H1 (cell line): ENCODE data around the gene CARD18. TPM values are rescaled to one million over a fixed set of nuclear protein-coding genes. Genes with fewer than 3 reads are reported as not detected.

ENCODE experiments used
- CTCF ChIA-PET: fragments of 300-600 bp; sonication (Branson Sonifier 250); formaldehyde crosslinking; loops from one replicate; lab custom pipeline; 2021; ENCODE audit not compliant: partially characterized antibody; lab: Charles Lee
- POLR2A ChIA-PET: fragments of 300-600 bp; sonication (Branson Sonifier 250); formaldehyde crosslinking; loops from one replicate; lab custom pipeline; 2021; ENCODE audit warnings: inconsistent platforms; ENCODE audit not compliant: partially characterized antibody; lab: Charles Lee
- DNase-seq, 2 experiments: peaks; one replicate each; pipeline versions ENCODE4 v3.0.0 to v3.0.0-alpha.2; 2010 to 2022; ENCODE audit warnings: low spot score in 2 of 2, low read depth in 1 of 2, mixed read lengths in 1 of 2
- FAIRE-seq: peaks from 2 replicates; lab custom pipeline; 2011; peaks lifted over from hg19 to GRCh38; lab: Jason Lieb, UNC
- H2AFZ ChIP-seq: 2 replicates; pipeline ENCODE4 v1.8.1; 2012; ENCODE audit warnings: low read length, inconsistent platforms
- H2AK5ac ChIP-seq: 2 replicates; pipeline ENCODE4 v1.6.1; 2013; ENCODE audit warnings: low read depth, low read length
- H2BK120ac ChIP-seq: replicated peaks from 2 replicates; pipeline ENCODE3; 2013; ENCODE audit warnings: low read depth, low read length, inconsistent platforms
- H2BK12ac ChIP-seq: 2 replicates; pipeline ENCODE4 v1.6.1; 2013; ENCODE audit warnings: low read depth, low read length
- H2BK15ac ChIP-seq: 2 replicates; pipeline ENCODE4 v1.6.1; 2013; ENCODE audit warnings: low read length
- H2BK20ac ChIP-seq: 2 replicates; pipeline ENCODE4 v1.6.1; 2013; ENCODE audit warnings: low read length
- H2BK5ac ChIP-seq: 2 replicates; pipeline ENCODE4 v1.6.1; 2013; ENCODE audit warnings: low read depth, low read length
- H3K14ac ChIP-seq: 2 replicates; pipeline ENCODE4 v1.6.1; 2013; ENCODE audit warnings: inconsistent platforms; ENCODE audit not compliant: insufficient read length
- H3K18ac ChIP-seq: 2 replicates; pipeline ENCODE4 v1.6.1; 2013; ENCODE audit warnings: low read length; ENCODE audit errors: extremely low read depth
- H3K23ac ChIP-seq: 2 replicates; pipeline ENCODE4 v1.6.1; 2013; ENCODE audit warnings: inconsistent platforms; ENCODE audit not compliant: insufficient read length
- H3K23me2 ChIP-seq: 2 replicates; pipeline ENCODE4 v1.6.1; 2013; ENCODE audit warnings: low read depth, low read length
- H3K27ac ChIP-seq: 2 replicates; pipeline ENCODE4 v1.6.1; 2011; ENCODE audit warnings: low read depth, low read length, inconsistent platforms
- H3K27me3 ChIP-seq, 4 experiments: replicated peaks in 1 of 4; 1 replicate in 1 of 4; 2 replicates in 3 of 4; pipeline versions ENCODE4 v1.6.1 to v1.8.1; 2011 to 2013; ENCODE audit warnings: low read length in 3 of 4, mild to moderate bottlenecking in 3 of 4, inconsistent platforms in 2 of 4, mixed read lengths in 2 of 4, moderate library complexity in 1 of 4; ENCODE audit not compliant: control insufficient read depth in 3 of 4, insufficient read depth in 3 of 4; ENCODE audit errors: extremely low read depth in 1 of 4
- H3K36me3 ChIP-seq, 4 experiments: 2 replicates each; pipeline versions ENCODE4 v1.6.1 to v1.8.1; 2011 to 2013; ENCODE audit warnings: mild to moderate bottlenecking in 4 of 4, low read length in 3 of 4, moderate library complexity in 2 of 4, control low read depth in 1 of 4, inconsistent platforms in 1 of 4; ENCODE audit not compliant: insufficient read depth in 4 of 4, control insufficient read depth in 2 of 4
- H3K4ac ChIP-seq: replicated peaks from 2 replicates; pipeline ENCODE3; 2013; ENCODE audit warnings: low read length, low read depth, mixed read lengths, inconsistent platforms; ENCODE audit not compliant: insufficient read length
- H3K4me1 ChIP-seq, 4 experiments: replicated peaks in 1 of 4; 1 replicate in 1 of 4; 2 replicates in 3 of 4; pipeline versions ENCODE4 v1.6.1 to v1.8.1; 2011 to 2013; ENCODE audit warnings: low read length in 3 of 4, inconsistent platforms in 2 of 4, mixed read lengths in 1 of 4; ENCODE audit not compliant: insufficient read depth in 4 of 4, control insufficient read depth in 3 of 4
- H3K4me2 ChIP-seq, 2 experiments: 2 replicates each; pipeline versions ENCODE4 v1.6.1 to v1.8.1; 2011 to 2013; ENCODE audit warnings: low read depth in 2 of 2, low read length in 2 of 2, control low read depth in 1 of 2, inconsistent platforms in 1 of 2, mild to moderate bottlenecking in 1 of 2; ENCODE audit not compliant: insufficient read depth in 1 of 2
- H3K4me3 ChIP-seq, 4 experiments: fragments of 200-600, 300-600 bp in 1 of 4; sonication (generic), shearing (Covaris generic), sonication (Bioruptor Twin) in 1 of 4; 2 replicates each; pipeline versions ENCODE4 v1.5.1 to v1.8.1; 2011 to 2016; ENCODE audit warnings: low read length in 4 of 4, low read depth in 3 of 4, control low read depth in 2 of 4, inconsistent platforms in 2 of 4, mild to moderate bottlenecking in 2 of 4, mixed read lengths in 1 of 4, moderate library complexity in 1 of 4; ENCODE audit not compliant: insufficient read depth in 2 of 4; ENCODE audit errors: extremely low read depth in 1 of 4
- H3K56ac ChIP-seq: replicated peaks from 2 replicates; pipeline ENCODE3; 2013; ENCODE audit warnings: low read depth, mild to moderate bottlenecking, mixed read lengths, low read length, inconsistent platforms; ENCODE audit not compliant: insufficient read length
- H3K79me1 ChIP-seq: 2 replicates; pipeline ENCODE4 v1.6.1; 2013; ENCODE audit warnings: low read depth, low read length, control low read depth
- H3K79me2 ChIP-seq, 2 experiments: 2 replicates each; pipeline versions ENCODE4 v1.6.1 to v1.8.1; 2012 to 2013; ENCODE audit warnings: low read length in 2 of 2, mild to moderate bottlenecking in 2 of 2, inconsistent platforms in 1 of 2; ENCODE audit not compliant: insufficient read depth in 2 of 2, control insufficient read depth in 1 of 2
- H3K9ac ChIP-seq, 4 experiments: replicated peaks in 1 of 4; 1 replicate in 1 of 4; 2 replicates in 3 of 4; pipeline versions ENCODE4 v1.6.1 to v1.8.1; 2011 to 2013; ENCODE audit warnings: low read depth in 3 of 4, low read length in 3 of 4, control low read depth in 2 of 4, mild to moderate bottlenecking in 2 of 4, moderate library complexity in 2 of 4, inconsistent platforms in 1 of 4; ENCODE audit errors: extremely low read depth in 1 of 4
- H3K9me3 ChIP-seq, 2 experiments: 2 replicates each; pipeline versions ENCODE4 v1.6.1 to v1.8.1; 2012 to 2013; ENCODE audit warnings: mild to moderate bottlenecking in 2 of 2, moderate library complexity in 2 of 2, control low read depth in 1 of 2, inconsistent platforms in 1 of 2, low read depth in 1 of 2, low read length in 1 of 2, mixed read lengths in 1 of 2; ENCODE audit not compliant: insufficient read depth in 2 of 2
- H4K20me1 ChIP-seq, 2 experiments: replicated peaks in 1 of 2; 2 replicates each; pipeline versions ENCODE3 to v1.8.1; 2011 to 2013; ENCODE audit warnings: inconsistent platforms in 2 of 2, low read length in 2 of 2, mild to moderate bottlenecking in 1 of 2; ENCODE audit not compliant: insufficient read depth in 2 of 2, control insufficient read depth in 1 of 2
- H4K5ac ChIP-seq: 2 replicates; pipeline ENCODE4 v1.6.1; 2013; ENCODE audit warnings: low read length, low read depth, mixed read lengths, inconsistent platforms; ENCODE audit not compliant: insufficient read length
- H4K8ac ChIP-seq: 2 replicates; pipeline ENCODE4 v1.8.0; 2013; ENCODE audit warnings: mild to moderate bottlenecking, moderate library complexity, low read length, inconsistent platforms; ENCODE audit not compliant: insufficient read depth; ENCODE audit errors: extremely low read depth
- H4K91ac ChIP-seq: replicated peaks from 2 replicates; pipeline ENCODE3; 2013; ENCODE audit warnings: low read length, mixed read lengths, inconsistent platforms; ENCODE audit not compliant: insufficient read length
- ASH2L ChIP-seq: fragments of 200-600, 300-600 bp; sonication (generic); IDR thresholded peaks from one replicate; pipeline ENCODE4 v1.7.1; 2017; ENCODE audit warnings: low read length
- CBX5 ChIP-seq: fragments of 300-800, 300-1000 bp; sonication (generic); IDR thresholded peaks from 2 replicates; pipeline ENCODE4 v1.7.1; 2016; ENCODE audit warnings: antibody characterized with exemption, low read length, low read depth
- CREB1 ChIP-seq: IDR thresholded peaks from 2 replicates; pipeline ENCODE4 v1.6.1; 2012; ENCODE audit warnings: inconsistent platforms
- HDAC2 ChIP-seq, 2 experiments: fragments of 300-600 bp in 1 of 2; sonication (generic) in 1 of 2; IDR thresholded peaks; 2 replicates each; pipeline ENCODE4 v1.6.1; 2011 to 2012; ENCODE audit warnings: low read depth in 2 of 2, low read length in 2 of 2, mild to moderate bottlenecking in 2 of 2, moderate library complexity in 2 of 2, borderline replicate concordance in 1 of 2, inconsistent platforms in 1 of 2
- KDM5A ChIP-seq: fragments of 200-600 bp; IDR thresholded peaks from 2 replicates; pipeline ENCODE4 v1.7.1; 2012; ENCODE audit warnings: mild to moderate bottlenecking, low read length, inconsistent platforms, mixed read lengths
- RXRA ChIP-seq: IDR thresholded peaks from 2 replicates; pipeline ENCODE4 v1.6.1; 2011; ENCODE audit warnings: low read depth, mild to moderate bottlenecking, low read length, moderate library complexity; ENCODE audit not compliant: insufficient read depth
- SIRT6 ChIP-seq: IDR thresholded peaks from one replicate; pipeline ENCODE4 v1.7.1; 2012; ENCODE audit warnings: low read length, inconsistent platforms
- SP1 ChIP-seq: IDR thresholded peaks from 2 replicates; pipeline ENCODE4 v1.6.1; 2011; ENCODE audit warnings: low read depth, low read length
- SRF ChIP-seq: IDR thresholded peaks from 2 replicates; pipeline ENCODE4 v1.6.1; 2011; ENCODE audit warnings: mild to moderate bottlenecking, low read depth, low read length, moderate library complexity
- TBP ChIP-seq: IDR thresholded peaks from 2 replicates; pipeline ENCODE4 v1.6.1; 2011; ENCODE audit warnings: low read depth, low read length, improper control_type of control experiment
- YY1 ChIP-seq: IDR thresholded peaks from 2 replicates; pipeline ENCODE4 v1.6.1; 2011; ENCODE audit warnings: low read depth, mild to moderate bottlenecking, low read length
- ZNF274 ChIP-seq: IDR thresholded peaks from 2 replicates; pipeline ENCODE4 v1.7.0; 2012; ENCODE audit warnings: low read length, borderline replicate concordance; ENCODE audit errors: extremely low read depth
- WGBS, 2 experiments: shearing (Covaris generic) in 1 of 2; methylation state at CpG; one replicate each; pipeline versions ENCODE4 v1.1.6 to v1.1.7; 2013 to 2015; ENCODE audit warnings: low lambda C conversion rate in 2 of 2, mixed read lengths in 2 of 2, inconsistent platforms in 1 of 2, low coverage in 1 of 2, missing lambda C conversion rate in 1 of 2; ENCODE audit not compliant: insufficient replicate concordance in 2 of 2, insufficient coverage in 1 of 2, insufficient read length in 1 of 2; ENCODE audit errors: extremely low coverage in 1 of 2, missing lambda C conversion rate in 1 of 2; 5-methylcytosine and 5-hydroxymethylcytosine counted together
- polyA plus RNA-seq, 7 experiments: library from polyadenylated mRNA; depleted of rRNA in 3 of 7; stranded (reverse) in 5 of 7; unstranded in 2 of 7; fragments of >200 nt in 5 of 7; fragments of 200-250 nt in 2 of 7; gene quantifications; 1 replicate in 5 of 7; 2 replicates in 1 of 7; 4 replicates in 1 of 7; pipeline versions ENCODE4 v1.2.1 to v1.2.3, GENCODE V29; 2011 to 2013; ENCODE audit warnings: missing spikeins in 2 of 7, mixed read lengths in 2 of 7
- total RNA-seq: library from RNA; stranded (reverse); fragmentation: NEBNext Ultra II Directional; extraction: Animal tissue kit (Norgen Biotek cat#: 25700); gene quantifications from 2 replicates; pipeline ENCODE4 v1.2.1, GENCODE V29; 2021

The CARD18 gene
- total and polyA plus RNA-seq, 2 of the 8 experiments (the other 6 are each of a cell fraction or from before 2014, with no cell fraction given), result not detected

- Histone ChIP-seq H3K4me2 (no peak overlapping the region), H2BK120ac (no peak overlapping the region), H3K9ac (no peak overlapping the region), H3K4me3 (no peak overlapping the region), H3K36me3 (no peaks in the 10 kb centered on the region), H4K20me1 (no peaks in the 10 kb centered on the region), H3K56ac (no peak overlapping the region), H2BK15ac (no peak overlapping the region), H4K5ac (no peak overlapping the region), H3K27ac (no peak overlapping the region), H3K4ac (no peak overlapping the region), H3K79me2 (no peaks in the 10 kb centered on the region), H3K79me1 (no peaks in the 10 kb centered on the region), H2AFZ (no peak overlapping the region), H4K91ac (no peak overlapping the region), H3K23ac (no peak overlapping the region), H2AK5ac (no peak overlapping the region), H3K23me2 (no peaks in the 10 kb centered on the region), H2BK20ac (no peak overlapping the region), H3K9me3 (no peaks in the 10 kb centered on the region), H4K8ac (no peak overlapping the region), H3K18ac (no peak overlapping the region), H2BK5ac (no peak overlapping the region), H3K14ac (no peak overlapping the region), H3K4me1 (no peaks in the 10 kb centered on the region), H2BK12ac (no peak overlapping the region), H3K27me3 (no peaks in the 10 kb centered on the region)
- WGBS, 2 experiments, result 43% methylated on average over 1 of the region's 1 CpG; no CpG with 5 or more reads in 1 of the 2 experiments
- DNase-seq, result no peak
- ChIA-PET CTCF (no interaction called here), POLR2A (interaction anchor here (0.6 kb wide), 1 partner anchor 469 kb away, joined by 3 read pairs; no protein-coding TSS in a partner anchor)
- TF ChIP-seq KDM5A (no peak), HDAC2 (IDR thresholded peaks at IDR 0.05; ENCODE audit: borderline replicate concordance in 1 of 2, low read depth in 2 of 2, low read length in 2 of 2) (no peak), CBX5 (no peak), YY1 (no peak), ZNF274 (no peak), ASH2L (no peak), SP1 (no peak), CREB1 (no peak), SRF (no peak), TBP (no peak), SIRT6 (no peak), RXRA (no peak)
- no peak for FAIRE-seq
Observed at GRCh38 chr11:105162506-105162905, 22.9 kb upstream of the CARD18 start.
